Body of pancreas (tissue), 4 donors: ENCODE data around the gene RAPGEF3. TPM values are rescaled to one million over a fixed set of nuclear protein-coding genes. Genes with fewer than 3 reads are reported as not detected.

Experiments used
- ATAC-seq: fragments of 150-250 bp; one replicate; pipeline ENCODE4 v1.9.1; 2016
- DNase-seq, 4 donors: peaks; one replicate each; pipeline ENCODE4 v3.0.0-alpha.2; 2019
- H3K27ac ChIP-seq, 4 donors: fragments of 200-600 bp; sonication (generic); 1 replicate in 3 of 4; 2 replicates in 1 of 4; pipeline versions ENCODE4 v1.5.1 to v1.6.1; 2016 to 2019; ENCODE audit warnings: mild to moderate bottlenecking in 1 of 4, mixed read lengths in 1 of 4, moderate library complexity in 1 of 4
- H3K27me3 ChIP-seq, 2 donors: fragments of 200-600 bp; sonication (generic); one replicate each; pipeline ENCODE4 v1.6.0; 2016; ENCODE audit warnings: mild to moderate bottlenecking in 1 of 2
- H3K36me3 ChIP-seq, 2 donors: fragments of 200-600 bp; sonication (generic); replicated peaks in 1 of 2; 2 replicates each; pipeline ENCODE4 v1.5.1; 2016; ENCODE audit warnings: low read depth in 2 of 2; ENCODE audit not compliant: insufficient read depth in 1 of 2
- H3K4me1 ChIP-seq: fragments of 200-600 bp; sonication (generic); one replicate; pipeline ENCODE4 v1.6.0; 2016
- H3K4me3 ChIP-seq, 2 donors: fragments of 200-600 bp; sonication (generic); 1 replicate in 1 of 2; 2 replicates in 1 of 2; pipeline ENCODE4 v1.5.1; 2016 to 2019
- H3K9me3 ChIP-seq, 3 donors: fragments of 200-600 bp; sonication (generic); 1 replicate in 2 of 3; 2 replicates in 1 of 3; pipeline ENCODE4 v1.5.1; 2016
- CTCF ChIP-seq, 7 experiments: fragments of 450-650 bp in 4 of 7; fragments of 200-600 bp in 3 of 7; sonication (generic) in 3 of 7; IDR thresholded peaks; one replicate each; pipeline ENCODE4 v1.5.1; 2016 to 2019; ENCODE audit warnings: antibody characterized with exemption in 7 of 7
- POLR2A ChIP-seq, 3 donors: fragments of 450-650 bp; IDR thresholded peaks; one replicate each; pipeline ENCODE4 v1.6.1; 2016; ENCODE audit warnings: antibody characterized with exemption in 3 of 3, mild to moderate bottlenecking in 2 of 3
- WGBS, 2 donors: methylation state at CpG; one replicate each; pipeline ENCODE4 v1.1.5; 2017; 5-methylcytosine and 5-hydroxymethylcytosine counted together
- intact Hi-C: fragments of 100-400 bp; cut with DNase I; formaldehyde crosslinking; loops from one replicate; pipeline ENCODE4 v1.15.1; 2023
- total RNA-seq, 2 donors: library from RNA; depleted of rRNA; stranded (reverse); fragments of >200 nt; gene quantifications; one replicate each; pipeline ENCODE4 v1.1.0, GENCODE V29; 2016

RAPGEF3 gene
- total RNA-seq, 2 donors from 2014 or later: 11.9 to 23.4 TPM

GRCh38 chr12:47750916-47751470, 7.7 kb downstream of the RAPGEF3 start:
- Histone ChIP-seq H3K4me1 (peaks cover 40% of the 10 kb centered on the region), H3K27ac (no peak overlapping the region), H3K36me3 (no peaks in the 10 kb centered on the region), H3K9me3 (no peaks in the 10 kb centered on the region), H3K27me3 (no peaks in the 10 kb centered on the region), H3K4me3 (no peak overlapping the region)
- ATAC-seq (no peak), DNase-seq (no peak)
- 86 to 89% methylated on average over 16 to 18 of the region's 19 CpGs for WGBS, 2 donors
- intact Hi-C loops: no loop called here
- TF ChIP-seq CTCF (IDR thresholded peaks at IDR 0.05) (no peak), POLR2A (IDR thresholded peaks at IDR 0.05) (no peak)

GRCh38 chr12:47750229-47750798, 8.4 kb downstream of the RAPGEF3 start:
- no peaks in the 10 kb centered on the region for H3K9me3 ChIP-seq
- intact Hi-C loops: no loop called here
- ATAC-seq (no peak), DNase-seq (no peak)
- WGBS, 2 donors: 76 to 85% methylated on average over 4 to 10 of the region's 10 CpGs
- H3K36me3 ChIP-seq: no peaks in the 10 kb centered on the region
- H3K27ac ChIP-seq: no peak overlapping the region
- H3K27me3 ChIP-seq: no peaks in the 10 kb centered on the region
- H3K4me3 ChIP-seq: no peak overlapping the region
- TF ChIP-seq POLR2A (IDR thresholded peaks at IDR 0.05) (no peak), CTCF (IDR thresholded peaks at IDR 0.05) (no peak)
- H3K4me1 ChIP-seq: peaks cover 33% of the 10 kb centered on the region

- ATAC-seq: no peak
- H3K36me3 ChIP-seq: no peaks in the 10 kb centered on the region
- WGBS, 2 donors: 70 to 93% methylated on average over 3 of the region's 3 CpGs
- H3K4me1 ChIP-seq: peaks cover 24% of the 10 kb centered on the region
- H3K9me3 ChIP-seq: no peaks in the 10 kb centered on the region
- no peaks in the 10 kb centered on the region for H3K27me3 ChIP-seq
- no peak overlapping the region for H3K4me3 ChIP-seq
- TF ChIP-seq POLR2A (IDR thresholded peaks at IDR 0.05) (no peak), CTCF (IDR thresholded peaks at IDR 0.05) (no peak)
- no peak for DNase-seq
- intact Hi-C loops: no loop called here
- H3K27ac ChIP-seq: no peak overlapping the region
Observed at GRCh38 chr12:47748899-47749298, 9.8 kb downstream of the RAPGEF3 start.

GRCh38 chr12:47748507-47748828, 10.2 kb downstream of the RAPGEF3 start:
- WGBS, 2 donors: 73 to 82% methylated on average over 1 of the region's 1 CpG

More at GRCh38 chr12:47748507-47748828, 10.2 kb downstream of the RAPGEF3 start:
- ATAC-seq (no peak), DNase-seq (no peak)
- Histone ChIP-seq H3K36me3 (no peaks in the 10 kb centered on the region), H3K9me3 (no peaks in the 10 kb centered on the region), H3K27ac (no peak overlapping the region), H3K4me1 (peaks cover 23% of the 10 kb centered on the region), H3K27me3 (no peaks in the 10 kb centered on the region), H3K4me3 (no peak overlapping the region)
- TF ChIP-seq CTCF (IDR thresholded peaks at IDR 0.05) (no peak), POLR2A (IDR thresholded peaks at IDR 0.05) (no peak)
- intact Hi-C loops: no loop called here
